ENCODE measurements around the gene COPG2.
"Not testable (repeated sequence)": the region's sequence is repeated elsewhere in the genome, so short reads cannot be mapped to it uniquely, and the experiment has no call there.

Gene COPG2

GRCh38 chr7:130668258-130669084 lies at the start of gene COPG2:
Gene COPG2 (minus strand): TSS chr7:130668748. CDS start chr7:130668668, 80 bp downstream.
- DNase-seq (ENCODE audit: insufficient read length, low spot score) (peak; percentile 88), FAIRE-seq (no peak)

GRCh38 chr7:130712416-130712815 lies 43.9 kb upstream of the COPG2 start:
- no peak for FAIRE-seq
- no peak for DNase-seq (ENCODE audit: insufficient read length, low spot score)

GRCh38 chr7:130708766-130709165 lies 40.2 kb upstream of the COPG2 start:
- no peak for FAIRE-seq
- no peak for DNase-seq (ENCODE audit: insufficient read length, low spot score)

- DNase-seq (ENCODE audit: insufficient read length, low spot score), result no peak
- no peak for FAIRE-seq
Observed at GRCh38 chr7:130708001-130708400, 39.5 kb upstream of the COPG2 start.

- DNase-seq (ENCODE audit: insufficient read length, low spot score), result no peak
- no peak for FAIRE-seq
Observed at GRCh38 chr7:130703851-130704250, 35.3 kb upstream of the COPG2 start.

- FAIRE-seq (no peak), DNase-seq (ENCODE audit: insufficient read length, low spot score) (no peak)
Observed at GRCh38 chr7:130701650-130702049, 33.1 kb upstream of the COPG2 start.

GRCh38 chr7:130700760-130701159 lies 32.2 kb upstream of the COPG2 start:
- no peak for FAIRE-seq

GRCh38 chr7:130699686-130700085 lies 31.1 kb upstream of the COPG2 start:
- FAIRE-seq (no peak), DNase-seq (ENCODE audit: insufficient read length, low spot score) (no peak)

More at GRCh38 chr7:130700760-130701159, 32.2 kb upstream of the COPG2 start:
- no peak for DNase-seq (ENCODE audit: insufficient read length, low spot score)

- no peak for FAIRE-seq
- no peak for DNase-seq (ENCODE audit: insufficient read length, low spot score)
Observed at GRCh38 chr7:130697820-130698219, 29.3 kb upstream of the COPG2 start.

GRCh38 chr7:130695840-130696239 lies 27.3 kb upstream of the COPG2 start:
- no peak for FAIRE-seq
- peak; percentile 41 for DNase-seq (ENCODE audit: insufficient read length, low spot score)

GRCh38 chr7:130692396-130692795 lies 23.8 kb upstream of the COPG2 start:
- FAIRE-seq; DNase-seq (ENCODE audit: insufficient read length, low spot score): not testable (repeated sequence)

GRCh38 chr7:130689683-130690082 lies 21.1 kb upstream of the COPG2 start:
- no peak for FAIRE-seq
- no peak for DNase-seq (ENCODE audit: insufficient read length, low spot score)

- no peak for FAIRE-seq
- no peak for DNase-seq (ENCODE audit: insufficient read length, low spot score)
Observed at GRCh38 chr7:130683026-130683425, 14.5 kb upstream of the COPG2 start.

GRCh38 chr7:130674456-130674855 lies 5.9 kb upstream of the COPG2 start:
- DNase-seq (ENCODE audit: insufficient read length, low spot score) (no peak), FAIRE-seq (no peak)

GRCh38 chr7:130673066-130673465 lies 4.5 kb upstream of the COPG2 start:
- FAIRE-seq (no peak), DNase-seq (ENCODE audit: insufficient read length, low spot score) (no peak)

- no peak for FAIRE-seq
- no peak for DNase-seq (ENCODE audit: insufficient read length, low spot score)
Observed at GRCh38 chr7:130672146-130672545, 3.6 kb upstream of the COPG2 start.

- FAIRE-seq, result no peak
- no peak for DNase-seq (ENCODE audit: insufficient read length, low spot score)
Observed at GRCh38 chr7:130669085-130669700, 645 bp upstream of the COPG2 start.

- no peak for DNase-seq (ENCODE audit: insufficient read length, low spot score)
- FAIRE-seq, result no peak
Observed at GRCh38 chr7:130667593-130668257, 823 bp downstream of the COPG2 start.

- no peak for FAIRE-seq
- DNase-seq (ENCODE audit: insufficient read length, low spot score), result no peak
Observed at GRCh38 chr7:130662426-130662825, 6.1 kb downstream of the COPG2 start.

- no peak for DNase-seq (ENCODE audit: insufficient read length, low spot score)
Observed at GRCh38 chr7:130655286-130655685, 13.3 kb downstream of the COPG2 start.

GRCh38 chr7:130654850-130655249 lies 13.7 kb downstream of the COPG2 start:
- no peak for FAIRE-seq
- no peak for DNase-seq (ENCODE audit: insufficient read length, low spot score)

More at GRCh38 chr7:130655286-130655685, 13.3 kb downstream of the COPG2 start:
- FAIRE-seq, result no peak
